Aorta (tissue), 5 donors: ENCODE data around the gene EXD3. TPM values are rescaled to one million over a fixed set of nuclear protein-coding genes. Genes with fewer than 3 reads are reported as not detected.
"Not testable (repeated sequence)": the region's sequence is repeated elsewhere in the genome, so short reads cannot be mapped to it uniquely, and the experiment has no call there.

Experiments
- ATAC-seq: fragments of 200-7000 bp; cut with Tn5 transposase; one replicate; pipeline ENCODE4 v1.9.1; 2022; ENCODE audit warnings: moderate library complexity; ENCODE audit not compliant: low FRiP score
- DNase-seq, 2 donors: peaks; one replicate each; pipeline ENCODE4 v3.0.0-alpha.2; 2020
- H3K27ac ChIP-seq, 2 donors: one replicate each; pipeline ENCODE4 v1.5.1; 2013; ENCODE audit warnings: low read length in 2 of 2, mild to moderate bottlenecking in 2 of 2, moderate library complexity in 2 of 2, control low read depth in 1 of 2, inconsistent platforms in 1 of 2, low read depth in 1 of 2
- H3K27me3 ChIP-seq, 2 donors: one replicate each; pipeline ENCODE4 v1.6.1; 2013; ENCODE audit warnings: control low read depth in 1 of 2, low read length in 1 of 2, mild to moderate bottlenecking in 1 of 2, moderate library complexity in 1 of 2; ENCODE audit not compliant: insufficient read depth in 2 of 2, control insufficient read depth in 1 of 2
- H3K36me3 ChIP-seq, 2 donors: one replicate each; pipeline ENCODE4 v1.6.1; 2013; ENCODE audit warnings: control low read depth in 1 of 2, low read length in 1 of 2, mild to moderate bottlenecking in 1 of 2; ENCODE audit not compliant: insufficient read depth in 2 of 2, control insufficient read depth in 1 of 2
- H3K4me1 ChIP-seq, 2 donors: one replicate each; pipeline ENCODE4 v1.6.1; 2013; ENCODE audit warnings: low read length in 2 of 2, control low read depth in 1 of 2, mild to moderate bottlenecking in 1 of 2, moderate library complexity in 1 of 2; ENCODE audit not compliant: insufficient read depth in 2 of 2, control insufficient read depth in 1 of 2
- H3K4me3 ChIP-seq, 2 donors: one replicate each; pipeline ENCODE4 v1.5.1; 2013; ENCODE audit warnings: low read length in 2 of 2, control low read depth in 1 of 2, mild to moderate bottlenecking in 1 of 2
- H3K9me3 ChIP-seq: one replicate; pipeline ENCODE4 v1.6.1; 2013; ENCODE audit warnings: mild to moderate bottlenecking, low read length; ENCODE audit not compliant: control insufficient read depth
- WGBS, 2 donors: extraction: QIAGEN DNeasy Blood & Tissue Kit; methylation state at CpG; one replicate each; pipeline ENCODE4 v1.1.7; 2013; 5-methylcytosine and 5-hydroxymethylcytosine counted together
- intact Hi-C, 2 donors: fragments of 100-400 bp; cut with DNase I; formaldehyde crosslinking; loops; one replicate each; pipeline versions ENCODE4 v1.14.2 to v1.15.0; 2022
- long read RNA-seq, 2 donors: library from polyadenylated mRNA; unstranded; transcript quantifications; one replicate each; pipeline ENCODE4 v2.0.0, GENCODE V29; 2020 to 2021
- polyA plus RNA-seq, 2 donors: library from polyadenylated mRNA; stranded (reverse); fragments of 200-250 nt; gene quantifications; one replicate each; pipeline ENCODE4 v1.2.3, GENCODE V29; 2013
- total RNA-seq, 2 donors: library from RNA; stranded (reverse); fragmentation: NEBNext Ultra II Directional; extraction: Animal tissue kit (Norgen Biotek cat#: 25700); gene quantifications; one replicate each; pipeline ENCODE4 v1.2.1, GENCODE V29; 2021
- donor health status: healthy with polysubstance abuse.
- donor health status: Bipolar disorder and iron deficiency.
- donor health status: DM: no; HTN: no; CAD: no.
- donor health status: DM: no; HTN: no; CAD: no.
- donor health status: DM: yes; HTN: yes; CAD: no.

Gene EXD3
- total RNA-seq (10 to 100 TPM; 21.9 to 38.2 TPM), polyA plus RNA-seq (10 to 100 TPM; 15.9 to 96.8 TPM)
- long read RNA-seq, donor 1, partial matches to known transcripts = 16 of 58 reads
- long read RNA-seq, donor 1, other reads (novel, unspliced or antisense) = 34 of 58 reads
- long read RNA-seq, donor 2, partial matches to known transcripts = 11 of 37 reads
- long read RNA-seq, donor 2, other reads (novel, unspliced or antisense) = 23 of 37 reads

- DNase-seq (peak; percentile 96 to 98), ATAC-seq (peak; percentile 97)
- intact Hi-C loops = loop anchor here in 1 of 2 donors (10.0 kb wide), 1 partner anchor 102 kb away; no protein-coding TSS in a partner anchor
- Histone ChIP-seq H3K4me3 (peak within 1 kb of the TSS; percentile 97), H3K4me1 (no peaks in the 10 kb centered on the region), H3K27me3 (no peaks in the 10 kb centered on the region), H3K36me3 (no peaks in the 10 kb centered on the region), H3K27ac (peak within 1 kb of the TSS in 1 of 2 donors; percentile 28), H3K9me3 (no peaks in the 10 kb centered on the region)
- 0 to 1% methylated on average over 22 to 113 of the region's 113 CpGs for WGBS, 2 donors
These were observed at the start of gene EXD3, which contains the start of gene NOXA1 for GRCh38 chr9:137422604-137423513. EXD3 (minus strand) TSS chr9:137423162; CDS start chr9:137395357, 27,805 bp downstream. NOXA1 (plus strand) TSS chr9:137423393; CDS start chr9:137423530, 137 bp downstream.

DNA sequence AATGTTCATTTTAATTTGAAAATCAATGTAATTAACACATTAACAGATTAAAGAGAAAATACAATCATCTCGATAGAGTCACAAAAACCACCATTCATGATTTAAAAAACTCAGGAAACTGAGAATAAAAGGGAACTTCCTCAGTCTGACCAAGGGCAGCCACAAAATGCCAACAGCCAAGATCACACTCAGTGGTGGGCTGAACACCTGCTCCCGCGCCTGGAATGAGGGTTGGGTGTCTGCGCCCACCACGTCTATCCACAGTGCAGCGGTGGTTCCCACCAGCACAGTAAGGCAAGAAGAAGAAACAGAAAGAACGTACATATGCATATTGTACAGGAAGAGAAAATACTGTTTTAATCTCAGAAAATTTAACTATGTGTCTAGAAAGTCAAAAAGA is 47.8 kb upstream of the EXD3 start:
- Histone ChIP-seq H3K27ac (no peak overlapping the region), H3K9me3 (no peaks in the 10 kb centered on the region), H3K4me1 (no peaks in the 10 kb centered on the region), H3K4me3 (no peak overlapping the region), H3K36me3 (no peaks in the 10 kb centered on the region), H3K27me3 (no peaks in the 10 kb centered on the region)
- ATAC-seq = no peak
- DNase-seq = peak in 1 of 2 donors; percentile 17
- intact Hi-C loops = no loop called here
- WGBS, 2 donors = 89 to 95% methylated on average over 7 of the region's 7 CpGs

DNA sequence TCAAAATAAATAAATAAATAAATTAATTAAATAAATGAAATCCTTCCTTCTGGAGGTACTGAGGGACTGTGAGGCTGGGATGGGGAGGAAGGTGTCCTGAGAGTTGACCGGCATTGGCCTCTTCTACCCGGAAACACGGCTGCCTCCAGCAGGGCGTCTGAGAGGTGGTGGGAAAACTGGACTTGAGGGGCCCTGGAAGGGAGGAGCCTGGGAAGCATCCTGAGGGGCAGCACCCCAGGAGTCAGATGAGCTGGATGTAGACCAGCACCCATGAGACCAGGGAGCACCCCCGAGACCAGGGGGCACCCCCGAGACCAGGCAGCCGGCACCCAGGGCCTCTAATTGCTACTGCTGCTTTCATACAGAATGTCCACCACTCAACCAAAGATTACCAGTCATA is 44.9 kb upstream of the EXD3 start:
- ATAC-seq (no peak), DNase-seq (peak in 1 of 2 donors; percentile 65)
- no peaks in the 10 kb centered on the region for H3K27me3 ChIP-seq
- 98 to 100% methylated on average over 7 of the region's 7 CpGs for WGBS, 2 donors
- H3K9me3 ChIP-seq = no peaks in the 10 kb centered on the region
- H3K4me3 ChIP-seq = no peak overlapping the region
- no peaks in the 10 kb centered on the region for H3K36me3 ChIP-seq
- H3K27ac ChIP-seq = no peak overlapping the region
- no peaks in the 10 kb centered on the region for H3K4me1 ChIP-seq
- intact Hi-C loops = no loop called here

GRCh38 chr9:137467161-137467581 is 44.2 kb upstream of the EXD3 start:
- H3K36me3 ChIP-seq = no peaks in the 10 kb centered on the region
- ATAC-seq (no peak), DNase-seq (peak in 1 of 2 donors; percentile 70)
- intact Hi-C loops = no loop called here
- 91 to 95% methylated on average over 16 of the region's 16 CpGs for WGBS, 2 donors
- no peaks in the 10 kb centered on the region for H3K27me3 ChIP-seq
- no peaks in the 10 kb centered on the region for H3K4me1 ChIP-seq
- H3K4me3 ChIP-seq = no peak overlapping the region
- no peaks in the 10 kb centered on the region for H3K9me3 ChIP-seq
- no peak overlapping the region for H3K27ac ChIP-seq

DNA sequence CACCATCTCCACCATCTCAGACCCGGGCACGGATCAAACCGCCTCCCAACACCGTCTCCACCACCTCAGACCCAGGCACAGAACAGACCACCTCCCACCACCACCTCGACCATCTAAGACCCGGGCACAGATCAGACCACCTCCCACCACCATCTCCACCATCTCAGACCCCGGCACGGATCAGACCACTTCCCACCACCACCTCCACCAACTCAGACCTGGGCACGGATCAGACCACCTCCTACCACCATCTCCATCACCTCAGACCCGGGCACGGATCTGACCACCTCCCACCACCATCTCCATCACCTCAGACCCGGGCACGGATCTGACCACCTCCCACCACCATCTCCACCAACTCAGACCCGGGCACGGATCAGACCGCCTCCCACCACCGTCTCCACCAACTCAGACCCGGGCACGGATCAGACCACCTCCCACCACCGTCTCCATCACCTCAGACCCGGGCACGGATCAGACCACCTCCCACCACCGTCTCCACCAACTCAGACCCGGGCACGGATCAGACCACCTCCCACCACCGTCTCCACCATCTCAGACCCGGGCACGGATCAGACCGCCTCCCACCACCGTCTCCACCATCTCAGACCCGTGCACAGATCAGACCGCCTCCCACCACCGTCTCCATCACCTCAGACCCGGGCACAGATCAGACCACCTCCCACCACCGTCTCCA is 43.6 kb upstream of the EXD3 start:
- 92 to 93% methylated on average over 35 of the region's 35 CpGs for WGBS, 2 donors
- H3K4me1 ChIP-seq, H3K36me3 ChIP-seq, intact Hi-C loops, ATAC-seq, H3K4me3 ChIP-seq, H3K27me3 ChIP-seq, H3K27ac ChIP-seq, H3K9me3 ChIP-seq: not testable (repeated sequence)
- DNase-seq = peak in 1 of 2 donors; percentile 52

DNA sequence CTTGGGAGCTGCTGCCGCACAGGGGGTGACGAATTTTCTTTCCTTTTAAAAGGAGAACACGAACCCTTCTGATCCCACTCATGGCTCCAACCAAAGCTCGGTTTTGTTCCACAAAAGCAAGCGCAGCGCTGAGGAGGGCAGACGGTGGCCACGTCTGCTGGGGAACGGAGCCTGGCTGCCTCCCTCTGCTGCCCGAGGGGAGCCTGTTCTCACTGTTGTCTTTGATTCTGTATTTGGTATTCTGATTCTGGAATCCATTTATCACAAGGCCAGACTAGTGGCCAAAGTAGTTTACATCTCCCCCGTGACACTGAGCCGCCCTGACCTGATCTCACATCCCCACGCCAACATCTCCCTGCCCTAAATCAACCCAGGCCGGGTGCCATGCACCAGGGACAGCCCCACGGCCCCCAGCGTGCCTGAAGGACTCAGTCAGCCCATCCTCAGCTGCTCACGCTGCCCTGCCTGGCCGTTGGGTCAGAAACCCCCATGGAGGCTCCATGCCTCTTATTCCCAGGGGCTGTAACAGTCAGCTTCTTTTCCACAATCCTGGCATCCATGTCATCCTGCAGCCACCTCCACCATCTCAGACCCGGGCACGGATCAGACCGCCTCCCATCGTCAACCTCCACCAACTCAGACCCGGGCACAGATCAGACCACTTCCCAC is 42.9 kb upstream of the EXD3 start:
- Histone ChIP-seq H3K36me3 (no peaks in the 10 kb centered on the region), H3K4me3 (no peak overlapping the region), H3K27ac (no peak overlapping the region), H3K27me3 (no peaks in the 10 kb centered on the region), H3K4me1 (no peaks in the 10 kb centered on the region), H3K9me3 (no peaks in the 10 kb centered on the region)
- DNase-seq = peak; percentile 39 to 61
- intact Hi-C loops = no loop called here
- WGBS, 2 donors = 84 to 86% methylated on average over 23 of the region's 23 CpGs
- no peak for ATAC-seq

DNA sequence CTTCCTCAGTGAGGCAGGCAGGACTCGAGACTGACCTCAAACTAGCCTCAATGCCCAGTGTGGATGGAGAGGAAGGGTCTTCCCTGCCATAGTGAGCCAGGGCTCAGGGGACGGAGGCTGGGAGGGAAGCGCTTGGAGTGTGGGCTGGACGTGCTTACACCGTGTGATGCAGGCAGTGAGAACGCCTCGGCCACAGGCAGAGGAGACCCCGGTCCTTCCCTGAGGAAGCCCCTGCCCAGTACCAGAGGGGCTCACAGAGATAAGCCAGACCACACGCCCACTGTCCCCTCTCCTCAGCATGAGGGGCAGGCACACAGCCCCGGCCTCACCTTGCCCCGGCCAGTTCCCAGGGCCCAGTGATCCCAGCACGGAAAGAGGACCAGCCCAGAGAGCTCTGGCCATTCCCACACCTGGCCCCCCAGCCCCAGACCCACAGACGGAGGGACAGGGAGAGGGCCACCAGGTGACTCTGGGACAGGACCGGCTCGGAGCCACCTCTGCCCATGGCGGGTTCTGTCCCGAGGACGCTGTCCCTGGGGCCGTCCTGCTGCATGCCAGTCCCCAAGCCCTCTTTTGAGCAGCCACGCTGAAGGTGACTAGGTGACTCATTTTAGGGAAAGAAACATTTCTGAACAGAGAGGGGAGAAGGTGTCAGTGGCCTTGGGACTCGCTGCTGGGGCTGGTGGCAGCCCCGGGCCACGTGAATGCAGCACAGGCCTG is 42.2 kb upstream of the EXD3 start:
- H3K27me3 ChIP-seq = no peaks in the 10 kb centered on the region
- intact Hi-C loops = no loop called here
- H3K4me1 ChIP-seq = no peaks in the 10 kb centered on the region
- no peak overlapping the region for H3K27ac ChIP-seq
- DNase-seq (peak; percentile 42 to 72), ATAC-seq (no peak)
- H3K4me3 ChIP-seq = no peak overlapping the region
- H3K9me3 ChIP-seq = no peaks in the 10 kb centered on the region
- WGBS, 2 donors = 93 to 94% methylated on average over 23 of the region's 23 CpGs
- H3K36me3 ChIP-seq = no peaks in the 10 kb centered on the region
